ENCODE measurements around the gene TOE1.

Gene TOE1

GRCh38 chr1:45332346-45332720, 7.6 kb upstream of the TOE1 start:
- Mint-ChIP-seq H3K4me1 (ENCODE audit: low read depth in 2 of 2) (peaks cover 16 to 22% of the 10 kb centered on the region in 2 donors), H3K9me3 (no peaks in the 10 kb centered on the region), H3K36me3 (ENCODE audit: insufficient read depth) (peaks cover 13% of the 10 kb centered on the region), H3K27ac (peak overlapping the region in 1 of 2 donors; percentile 51), H3K27me3 (no peaks in the 10 kb centered on the region), H3K4me3 (no peak overlapping the region)
- no peak for DNase-seq
- ATAC-seq (replicated peaks) = no peak

GRCh38 chr1:45334308-45335245, 5.4 kb upstream of the TOE1 start:
- DNase-seq = no peak
- H3K4me1 Mint-ChIP-seq (ENCODE audit: low read depth in 2 of 2) = peaks cover 25 to 42% of the 10 kb centered on the region in 2 donors

GRCh38 chr1:45335855-45336324, 4.1 kb upstream of the TOE1 start:
- DNase-seq (no peak), ATAC-seq (replicated peaks) (no peak)
- H3K4me3 Mint-ChIP-seq = no peak overlapping the region
- H3K36me3 Mint-ChIP-seq (ENCODE audit: insufficient read depth) = peaks cover 18% of the 10 kb centered on the region
- no peaks in the 10 kb centered on the region for H3K27me3 Mint-ChIP-seq
- peak overlapping the region in 1 of 2 donors; percentile 44 for H3K27ac Mint-ChIP-seq
- H3K4me1 Mint-ChIP-seq (ENCODE audit: low read depth in 2 of 2) = peaks cover 35 to 49% of the 10 kb centered on the region in 2 donors
- no peaks in the 10 kb centered on the region for H3K9me3 Mint-ChIP-seq

More at GRCh38 chr1:45334308-45335245, 5.4 kb upstream of the TOE1 start:
- no peak for ATAC-seq (replicated peaks)
- peak overlapping the region; percentile 52 to 56 for H3K27ac Mint-ChIP-seq
- H3K4me3 Mint-ChIP-seq = no peak overlapping the region
- no peaks in the 10 kb centered on the region for H3K9me3 Mint-ChIP-seq
- no peaks in the 10 kb centered on the region for H3K27me3 Mint-ChIP-seq
- peaks cover 9% of the 10 kb centered on the region for H3K36me3 Mint-ChIP-seq (ENCODE audit: insufficient read depth)

GRCh38 chr1:45337630-45338325, 2.2 kb upstream of the TOE1 start:
- peak overlapping the region; percentile 31 to 98 for H3K4me3 Mint-ChIP-seq
- H3K4me1 Mint-ChIP-seq (ENCODE audit: low read depth in 2 of 2) = peaks cover 49 to 58% of the 10 kb centered on the region in 2 donors
- no peaks in the 10 kb centered on the region for H3K27me3 Mint-ChIP-seq
- DNase-seq = no peak
- peak overlapping the region; percentile 6 to 92 for H3K27ac Mint-ChIP-seq
- peaks cover 27% of the 10 kb centered on the region for H3K36me3 Mint-ChIP-seq (ENCODE audit: insufficient read depth)
- no peaks in the 10 kb centered on the region for H3K9me3 Mint-ChIP-seq
- ATAC-seq (replicated peaks) = no peak

- peaks cover 41 to 44% of the 10 kb centered on the region in 2 donors for H3K4me1 Mint-ChIP-seq (ENCODE audit: low read depth in 2 of 2)
- DNase-seq = no peak
- H3K4me3 Mint-ChIP-seq = peak overlapping the region; percentile 97 to 98
- peak overlapping the region; percentile 92 to 98 for H3K27ac Mint-ChIP-seq
- no peaks in the 10 kb centered on the region for H3K27me3 Mint-ChIP-seq
- H3K36me3 Mint-ChIP-seq (ENCODE audit: insufficient read depth) = peaks cover 44% of the 10 kb centered on the region
- ATAC-seq (replicated peaks) = no peak
- H3K9me3 Mint-ChIP-seq = no peaks in the 10 kb centered on the region
Measured at GRCh38 chr1:45340816-45341466, 971 bp downstream of the TOE1 start.

GRCh38 chr1:45344499-45344898, 4.5 kb downstream of the TOE1 start:
- ATAC-seq (replicated peaks) (no peak), DNase-seq (no peak)
- Mint-ChIP-seq H3K36me3 (ENCODE audit: insufficient read depth) (peaks cover 42% of the 10 kb centered on the region), H3K4me1 (ENCODE audit: low read depth in 2 of 2) (peaks cover 17 to 25% of the 10 kb centered on the region in 2 donors), H3K27me3 (no peaks in the 10 kb centered on the region), H3K9me3 (no peaks in the 10 kb centered on the region), H3K4me3 (no peak overlapping the region), H3K27ac (peak overlapping the region in 1 of 2 donors; percentile 53)

GRCh38 chr1:45345014-45345413, 5.0 kb downstream of the TOE1 start:
- peaks cover 14 to 21% of the 10 kb centered on the region in 2 donors for H3K4me1 Mint-ChIP-seq (ENCODE audit: low read depth in 2 of 2)
- DNase-seq (no peak), ATAC-seq (replicated peaks) (no peak)
- peaks cover 36% of the 10 kb centered on the region for H3K36me3 Mint-ChIP-seq (ENCODE audit: insufficient read depth)
- no peak overlapping the region for H3K4me3 Mint-ChIP-seq
- no peaks in the 10 kb centered on the region for H3K27me3 Mint-ChIP-seq
- H3K9me3 Mint-ChIP-seq = no peaks in the 10 kb centered on the region
- no peak overlapping the region for H3K27ac Mint-ChIP-seq

- DNase-seq (no peak), ATAC-seq (replicated peaks) (no peak)
- no peaks in the 10 kb centered on the region for H3K27me3 Mint-ChIP-seq
- peaks cover 6 to 10% of the 10 kb centered on the region in 2 donors for H3K4me1 Mint-ChIP-seq (ENCODE audit: low read depth in 2 of 2)
- no peak overlapping the region for H3K4me3 Mint-ChIP-seq
- H3K27ac Mint-ChIP-seq = peak overlapping the region; percentile 22 to 60
- H3K9me3 Mint-ChIP-seq = no peaks in the 10 kb centered on the region
- H3K36me3 Mint-ChIP-seq (ENCODE audit: insufficient read depth) = peaks cover 32% of the 10 kb centered on the region
Measured at GRCh38 chr1:45346473-45346872, 6.5 kb downstream of the TOE1 start.

- no peak for DNase-seq
Measured at GRCh38 chr1:45348020-45348419, 8.1 kb downstream of the TOE1 start.

GRCh38 chr1:45348609-45348965, 8.6 kb downstream of the TOE1 start:
- Mint-ChIP-seq H3K27ac (peak overlapping the region; percentile 2 to 52), H3K36me3 (ENCODE audit: insufficient read depth) (peaks cover 15% of the 10 kb centered on the region), H3K4me3 (no peak overlapping the region), H3K9me3 (no peaks in the 10 kb centered on the region), H3K27me3 (no peaks in the 10 kb centered on the region), H3K4me1 (ENCODE audit: low read depth in 2 of 2) (no peaks in the 10 kb centered on the region)
- ATAC-seq (replicated peaks) = no peak
- DNase-seq = no peak

More at GRCh38 chr1:45348020-45348419, 8.1 kb downstream of the TOE1 start:
- Mint-ChIP-seq H3K36me3 (ENCODE audit: insufficient read depth) (peaks cover 21% of the 10 kb centered on the region), H3K4me3 (no peak overlapping the region), H3K27ac (peak overlapping the region; percentile 14 to 60), H3K27me3 (no peaks in the 10 kb centered on the region), H3K9me3 (no peaks in the 10 kb centered on the region), H3K4me1 (ENCODE audit: low read depth in 2 of 2) (no peaks in the 10 kb centered on the region)
- ATAC-seq (replicated peaks) = no peak

GRCh38 chr1:45348966-45349677, 9.2 kb downstream of the TOE1 start:
- Mint-ChIP-seq H3K9me3 (no peaks in the 10 kb centered on the region), H3K4me1 (ENCODE audit: low read depth in 2 of 2) (no peaks in the 10 kb centered on the region), H3K27ac (peak overlapping the region in 1 of 2 donors; percentile 52), H3K4me3 (no peak overlapping the region), H3K36me3 (ENCODE audit: insufficient read depth) (peaks cover 14% of the 10 kb centered on the region), H3K27me3 (no peaks in the 10 kb centered on the region)
- DNase-seq (no peak), ATAC-seq (replicated peaks) (no peak)

- DNase-seq (no peak), ATAC-seq (replicated peaks) (no peak)
- Mint-ChIP-seq H3K27ac (no peak overlapping the region), H3K27me3 (no peaks in the 10 kb centered on the region), H3K36me3 (ENCODE audit: insufficient read depth) (peaks cover under 1% of the 10 kb centered on the region), H3K9me3 (no peaks in the 10 kb centered on the region), H3K4me3 (no peak overlapping the region), H3K4me1 (ENCODE audit: low read depth in 2 of 2) (no peaks in the 10 kb centered on the region)
Measured at GRCh38 chr1:45351508-45351907, 11.5 kb downstream of the TOE1 start.

- Mint-ChIP-seq H3K27ac (no peak overlapping the region), H3K27me3 (no peaks in the 10 kb centered on the region), H3K4me1 (ENCODE audit: low read depth in 2 of 2) (no peaks in the 10 kb centered on the region), H3K4me3 (no peak overlapping the region), H3K36me3 (ENCODE audit: insufficient read depth) (no peaks in the 10 kb centered on the region), H3K9me3 (no peaks in the 10 kb centered on the region)
- ATAC-seq (replicated peaks) = no peak
- no peak for DNase-seq
Measured at GRCh38 chr1:45353685-45354084, 13.7 kb downstream of the TOE1 start.

Data from effector memory CD8-positive, alpha-beta T cell (primary cell).